H1 (cell line): ENCODE results near the gene CCDC169. TPM values are rescaled to one million over a fixed set of nuclear protein-coding genes. Genes with fewer than 3 reads are reported as not detected.

Source experiments
- CTCF ChIA-PET: fragments of 300-600 bp; sonication (Branson Sonifier 250); formaldehyde crosslinking; loops from one replicate; lab custom pipeline; 2021; ENCODE audit not compliant: partially characterized antibody; lab: Charles Lee
- POLR2A ChIA-PET: fragments of 300-600 bp; sonication (Branson Sonifier 250); formaldehyde crosslinking; loops from one replicate; lab custom pipeline; 2021; ENCODE audit warnings: inconsistent platforms; ENCODE audit not compliant: partially characterized antibody; lab: Charles Lee
- DNase-seq, 2 experiments: peaks; one replicate each; pipeline versions ENCODE4 v3.0.0 to v3.0.0-alpha.2; 2010 to 2022; ENCODE audit warnings: low spot score in 2 of 2, low read depth in 1 of 2, mixed read lengths in 1 of 2
- FAIRE-seq: peaks from 2 replicates; lab custom pipeline; 2011; peaks lifted over from hg19 to GRCh38; lab: Jason Lieb, UNC
- H2AFZ ChIP-seq: 2 replicates; pipeline ENCODE4 v1.8.1; 2012; ENCODE audit warnings: low read length, inconsistent platforms
- H2AK5ac ChIP-seq: 2 replicates; pipeline ENCODE4 v1.6.1; 2013; ENCODE audit warnings: low read depth, low read length
- H2BK120ac ChIP-seq: replicated peaks from 2 replicates; pipeline ENCODE3; 2013; ENCODE audit warnings: low read depth, low read length, inconsistent platforms
- H2BK12ac ChIP-seq: 2 replicates; pipeline ENCODE4 v1.6.1; 2013; ENCODE audit warnings: low read depth, low read length
- H2BK15ac ChIP-seq: 2 replicates; pipeline ENCODE4 v1.6.1; 2013; ENCODE audit warnings: low read length
- H2BK20ac ChIP-seq: 2 replicates; pipeline ENCODE4 v1.6.1; 2013; ENCODE audit warnings: low read length
- H2BK5ac ChIP-seq: 2 replicates; pipeline ENCODE4 v1.6.1; 2013; ENCODE audit warnings: low read depth, low read length
- H3K14ac ChIP-seq: 2 replicates; pipeline ENCODE4 v1.6.1; 2013; ENCODE audit warnings: inconsistent platforms; ENCODE audit not compliant: insufficient read length
- H3K18ac ChIP-seq: 2 replicates; pipeline ENCODE4 v1.6.1; 2013; ENCODE audit warnings: low read length; ENCODE audit errors: extremely low read depth
- H3K23ac ChIP-seq: 2 replicates; pipeline ENCODE4 v1.6.1; 2013; ENCODE audit warnings: inconsistent platforms; ENCODE audit not compliant: insufficient read length
- H3K23me2 ChIP-seq: 2 replicates; pipeline ENCODE4 v1.6.1; 2013; ENCODE audit warnings: low read depth, low read length
- H3K27ac ChIP-seq: 2 replicates; pipeline ENCODE4 v1.6.1; 2011; ENCODE audit warnings: low read depth, low read length, inconsistent platforms
- H3K27me3 ChIP-seq, 4 experiments: replicated peaks in 1 of 4; 1 replicate in 1 of 4; 2 replicates in 3 of 4; pipeline versions ENCODE4 v1.6.1 to v1.8.1; 2011 to 2013; ENCODE audit warnings: low read length in 3 of 4, mild to moderate bottlenecking in 3 of 4, inconsistent platforms in 2 of 4, mixed read lengths in 2 of 4, moderate library complexity in 1 of 4; ENCODE audit not compliant: control insufficient read depth in 3 of 4, insufficient read depth in 3 of 4; ENCODE audit errors: extremely low read depth in 1 of 4
- H3K36me3 ChIP-seq, 4 experiments: 2 replicates each; pipeline versions ENCODE4 v1.6.1 to v1.8.1; 2011 to 2013; ENCODE audit warnings: mild to moderate bottlenecking in 4 of 4, low read length in 3 of 4, moderate library complexity in 2 of 4, control low read depth in 1 of 4, inconsistent platforms in 1 of 4; ENCODE audit not compliant: insufficient read depth in 4 of 4, control insufficient read depth in 2 of 4
- H3K4ac ChIP-seq: replicated peaks from 2 replicates; pipeline ENCODE3; 2013; ENCODE audit warnings: low read length, low read depth, mixed read lengths, inconsistent platforms; ENCODE audit not compliant: insufficient read length
- H3K4me1 ChIP-seq, 4 experiments: replicated peaks in 1 of 4; 1 replicate in 1 of 4; 2 replicates in 3 of 4; pipeline versions ENCODE4 v1.6.1 to v1.8.1; 2011 to 2013; ENCODE audit warnings: low read length in 3 of 4, inconsistent platforms in 2 of 4, mixed read lengths in 1 of 4; ENCODE audit not compliant: insufficient read depth in 4 of 4, control insufficient read depth in 3 of 4
- H3K4me2 ChIP-seq, 2 experiments: 2 replicates each; pipeline versions ENCODE4 v1.6.1 to v1.8.1; 2011 to 2013; ENCODE audit warnings: low read depth in 2 of 2, low read length in 2 of 2, control low read depth in 1 of 2, inconsistent platforms in 1 of 2, mild to moderate bottlenecking in 1 of 2; ENCODE audit not compliant: insufficient read depth in 1 of 2
- H3K4me3 ChIP-seq, 4 experiments: fragments of 200-600, 300-600 bp in 1 of 4; sonication (generic), shearing (Covaris generic), sonication (Bioruptor Twin) in 1 of 4; 2 replicates each; pipeline versions ENCODE4 v1.5.1 to v1.8.1; 2011 to 2016; ENCODE audit warnings: low read length in 4 of 4, low read depth in 3 of 4, control low read depth in 2 of 4, inconsistent platforms in 2 of 4, mild to moderate bottlenecking in 2 of 4, mixed read lengths in 1 of 4, moderate library complexity in 1 of 4; ENCODE audit not compliant: insufficient read depth in 2 of 4; ENCODE audit errors: extremely low read depth in 1 of 4
- H3K56ac ChIP-seq: replicated peaks from 2 replicates; pipeline ENCODE3; 2013; ENCODE audit warnings: low read depth, mild to moderate bottlenecking, mixed read lengths, low read length, inconsistent platforms; ENCODE audit not compliant: insufficient read length
- H3K79me1 ChIP-seq: 2 replicates; pipeline ENCODE4 v1.6.1; 2013; ENCODE audit warnings: low read depth, low read length, control low read depth
- H3K79me2 ChIP-seq, 2 experiments: 2 replicates each; pipeline versions ENCODE4 v1.6.1 to v1.8.1; 2012 to 2013; ENCODE audit warnings: low read length in 2 of 2, mild to moderate bottlenecking in 2 of 2, inconsistent platforms in 1 of 2; ENCODE audit not compliant: insufficient read depth in 2 of 2, control insufficient read depth in 1 of 2
- H3K9ac ChIP-seq, 4 experiments: replicated peaks in 1 of 4; 1 replicate in 1 of 4; 2 replicates in 3 of 4; pipeline versions ENCODE4 v1.6.1 to v1.8.1; 2011 to 2013; ENCODE audit warnings: low read depth in 3 of 4, low read length in 3 of 4, control low read depth in 2 of 4, mild to moderate bottlenecking in 2 of 4, moderate library complexity in 2 of 4, inconsistent platforms in 1 of 4; ENCODE audit errors: extremely low read depth in 1 of 4
- H3K9me3 ChIP-seq, 2 experiments: 2 replicates each; pipeline versions ENCODE4 v1.6.1 to v1.8.1; 2012 to 2013; ENCODE audit warnings: mild to moderate bottlenecking in 2 of 2, moderate library complexity in 2 of 2, control low read depth in 1 of 2, inconsistent platforms in 1 of 2, low read depth in 1 of 2, low read length in 1 of 2, mixed read lengths in 1 of 2; ENCODE audit not compliant: insufficient read depth in 2 of 2
- H4K20me1 ChIP-seq, 2 experiments: replicated peaks in 1 of 2; 2 replicates each; pipeline versions ENCODE3 to v1.8.1; 2011 to 2013; ENCODE audit warnings: inconsistent platforms in 2 of 2, low read length in 2 of 2, mild to moderate bottlenecking in 1 of 2; ENCODE audit not compliant: insufficient read depth in 2 of 2, control insufficient read depth in 1 of 2
- H4K5ac ChIP-seq: 2 replicates; pipeline ENCODE4 v1.6.1; 2013; ENCODE audit warnings: low read length, low read depth, mixed read lengths, inconsistent platforms; ENCODE audit not compliant: insufficient read length
- H4K8ac ChIP-seq: 2 replicates; pipeline ENCODE4 v1.8.0; 2013; ENCODE audit warnings: mild to moderate bottlenecking, moderate library complexity, low read length, inconsistent platforms; ENCODE audit not compliant: insufficient read depth; ENCODE audit errors: extremely low read depth
- H4K91ac ChIP-seq: replicated peaks from 2 replicates; pipeline ENCODE3; 2013; ENCODE audit warnings: low read length, mixed read lengths, inconsistent platforms; ENCODE audit not compliant: insufficient read length
- EP300 ChIP-seq, 2 experiments: IDR thresholded peaks; 1 replicate in 1 of 2; 2 replicates in 1 of 2; pipeline ENCODE4 v1.6.1; 2011 to 2012; ENCODE audit warnings: low read depth in 2 of 2, low read length in 2 of 2, mild to moderate bottlenecking in 2 of 2, borderline replicate concordance in 1 of 2, inconsistent platforms in 1 of 2, moderate library complexity in 1 of 2
- GABPA ChIP-seq: IDR thresholded peaks from 2 replicates; pipeline ENCODE4 v1.6.1; 2011; ENCODE audit warnings: mild to moderate bottlenecking, low read length, moderate library complexity, borderline replicate concordance; ENCODE audit not compliant: insufficient read depth
- MAFK ChIP-seq: IDR thresholded peaks from 2 replicates; pipeline ENCODE4 v1.6.1; 2012; ENCODE audit warnings: low read depth, mild to moderate bottlenecking, improper control_type of control experiment, low read length
- PHF8 ChIP-seq: fragments of 200-600 bp; sonication (generic); conservative IDR thresholded peaks from 2 replicates; pipeline ENCODE4 v1.7.1; 2012; ENCODE audit warnings: low read depth, mild to moderate bottlenecking, inconsistent platforms, low read length, moderate library complexity
- WGBS, 2 experiments: shearing (Covaris generic) in 1 of 2; methylation state at CpG; one replicate each; pipeline versions ENCODE4 v1.1.6 to v1.1.7; 2013 to 2015; ENCODE audit warnings: low lambda C conversion rate in 2 of 2, mixed read lengths in 2 of 2, inconsistent platforms in 1 of 2, low coverage in 1 of 2, missing lambda C conversion rate in 1 of 2; ENCODE audit not compliant: insufficient replicate concordance in 2 of 2, insufficient coverage in 1 of 2, insufficient read length in 1 of 2; ENCODE audit errors: extremely low coverage in 1 of 2, missing lambda C conversion rate in 1 of 2; 5-methylcytosine and 5-hydroxymethylcytosine counted together
- polyA plus RNA-seq, 7 experiments: library from polyadenylated mRNA; depleted of rRNA in 3 of 7; stranded (reverse) in 5 of 7; unstranded in 2 of 7; fragments of >200 nt in 5 of 7; fragments of 200-250 nt in 2 of 7; gene quantifications; 1 replicate in 5 of 7; 2 replicates in 1 of 7; 4 replicates in 1 of 7; pipeline versions ENCODE4 v1.2.1 to v1.2.3, GENCODE V29; 2011 to 2013; ENCODE audit warnings: missing spikeins in 2 of 7, mixed read lengths in 2 of 7
- total RNA-seq: library from RNA; stranded (reverse); fragmentation: NEBNext Ultra II Directional; extraction: Animal tissue kit (Norgen Biotek cat#: 25700); gene quantifications from 2 replicates; pipeline ENCODE4 v1.2.1, GENCODE V29; 2021
- TF ChIP-seq, protein P1 (sequence below): IDR thresholded peaks from 2 replicates; pipeline ENCODE4 v1.6.1; 2011; ENCODE audit warnings: low read length, improper control_type of control experiment

The CCDC169 gene
- total and polyA plus RNA-seq, 2 of the 8 experiments (the other 6 are each of a cell fraction or from before 2014, with no cell fraction given) = 7.2 to 44.0 TPM

DNA sequence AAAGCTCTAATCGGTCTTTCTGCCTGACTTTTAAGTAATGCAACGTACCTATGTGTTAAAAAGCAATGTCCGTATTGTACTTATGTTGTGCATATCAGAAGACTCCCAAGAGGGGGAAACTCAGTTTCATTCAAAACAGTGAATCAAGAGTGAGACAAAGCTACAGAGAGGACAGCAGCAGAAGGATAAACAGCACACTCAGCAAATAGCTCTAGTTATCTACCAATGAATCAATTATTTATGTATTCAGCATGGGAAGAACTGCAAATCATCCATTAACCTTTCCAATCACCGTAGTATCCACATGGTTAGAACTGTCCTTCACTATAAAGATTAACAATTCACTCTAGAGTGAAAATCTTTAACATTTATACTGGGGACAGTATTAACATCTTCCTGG is 46.6 kb downstream of the CCDC169 start:
- no peak for DNase-seq
- no peak overlapping the region for H2BK12ac ChIP-seq
- CTCF ChIA-PET = interaction anchor here (1.3 to 2.0 kb wide), 3 partner anchors 11 to 262 kb away, joined by 3 to 5 read pairs (median 3); no protein-coding TSS in a partner anchor

More for the DNA sequence above, 46.6 kb downstream of the CCDC169 start:
- no peak overlapping the region for H3K9ac ChIP-seq
- no peak overlapping the region for H3K23ac ChIP-seq
- no peak overlapping the region for H3K4ac ChIP-seq
- H2AK5ac ChIP-seq = no peak overlapping the region
- TF ChIP-seq EP300 (IDR thresholded peaks at IDR 0.05; ENCODE audit: borderline replicate concordance in 1 of 2, low read depth in 2 of 2, low read length in 2 of 2) (no peak), GABPA (no peak), MAFK (peak; percentile 31; the same call in 1 of the 2 replicates), PHF8 (no peak)
- TF ChIP-seq, protein P1, sequence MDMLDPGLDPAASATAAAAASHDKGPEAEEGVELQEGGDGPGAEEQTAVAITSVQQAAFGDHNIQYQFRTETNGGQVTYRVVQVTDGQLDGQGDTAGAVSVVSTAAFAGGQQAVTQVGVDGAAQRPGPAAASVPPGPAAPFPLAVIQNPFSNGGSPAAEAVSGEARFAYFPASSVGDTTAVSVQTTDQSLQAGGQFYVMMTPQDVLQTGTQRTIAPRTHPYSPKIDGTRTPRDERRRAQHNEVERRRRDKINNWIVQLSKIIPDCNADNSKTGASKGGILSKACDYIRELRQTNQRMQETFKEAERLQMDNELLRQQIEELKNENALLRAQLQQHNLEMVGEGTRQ = no peak
- no peak overlapping the region for H2BK120ac ChIP-seq
- peaks cover 6 to 29% (median 11%) of the 10 kb centered on the region in 4 experiments; a peak in 7 of 8 replicates for H3K36me3 ChIP-seq
- H4K5ac ChIP-seq = no peak overlapping the region
- POLR2A ChIA-PET = no interaction called here
- no peak overlapping the region for H4K8ac ChIP-seq
- H2BK5ac ChIP-seq = no peak overlapping the region
- no peaks in the 10 kb centered on the region for H3K79me1 ChIP-seq
- H2BK20ac ChIP-seq = no peak overlapping the region
- no peak overlapping the region for H3K4me2 ChIP-seq
- H2BK15ac ChIP-seq = no peak overlapping the region
- H4K91ac ChIP-seq = no peak overlapping the region
- no peak overlapping the region for H3K18ac ChIP-seq
- H3K14ac ChIP-seq = no peak overlapping the region
- no peak overlapping the region for H3K4me3 ChIP-seq
- no peaks in the 10 kb centered on the region for H3K23me2 ChIP-seq
- no peak overlapping the region for H2AFZ ChIP-seq
- no peaks in the 10 kb centered on the region for H3K27me3 ChIP-seq
- FAIRE-seq = no peak
- H3K79me2 ChIP-seq = no peaks in the 10 kb centered on the region
- H3K56ac ChIP-seq = no peak overlapping the region
- no peaks in the 10 kb centered on the region for H4K20me1 ChIP-seq
- WGBS, 2 experiments = 87% methylated on average over 4 of the region's 4 CpGs; no CpG with 5 or more reads in 1 of the 2 experiments
- H3K27ac ChIP-seq = no peak overlapping the region
- H3K9me3 ChIP-seq = no peaks in the 10 kb centered on the region
- no peaks in the 10 kb centered on the region for H3K4me1 ChIP-seq
